NCI-H1092 (cell line): ENCODE results near the gene POLR2J.
A peak's percentile ranks its signal among the peaks of the same experiment; 100 is the strongest.

ENCODE experiments used
- DNase-seq: peaks from one replicate; lab custom pipeline; 2025; lab: John Stamatoyannopoulos, UW

POLR2J gene

DNA sequence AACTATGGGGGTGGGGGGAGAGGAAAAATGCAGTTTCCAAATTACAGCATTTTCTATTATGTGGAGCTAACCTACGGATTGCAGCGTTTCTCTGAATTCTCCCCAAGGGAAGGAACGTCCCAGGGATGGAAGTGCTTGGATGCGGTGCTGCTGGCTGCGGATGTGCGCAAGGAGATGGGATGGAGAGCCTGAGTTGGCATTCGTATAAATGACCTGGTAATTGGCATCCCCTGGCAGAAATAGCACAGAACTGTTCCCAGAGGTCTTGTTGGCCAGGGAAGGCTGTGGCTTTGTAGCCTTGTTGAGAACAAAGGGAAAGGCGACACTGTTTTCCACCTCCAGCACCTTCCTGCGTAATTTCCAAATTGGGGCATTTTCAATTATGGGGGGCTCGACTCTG lies 42.6 kb downstream of the POLR2J start:
- no peak for DNase-seq

GRCh38 chr7:102434039-102434486 lies 44.7 kb downstream of the POLR2J start:
- DNase-seq = no peak

- DNase-seq = peak; percentile 30
Measured at GRCh38 chr7:102433219-102434038, 45.3 kb downstream of the POLR2J start, which contains the start of gene ORAI2. TSS of gene ORAI2 (plus strand) at chr7:102433575. CDS start at chr7:102438957, 5,382 bp downstream.

DNA sequence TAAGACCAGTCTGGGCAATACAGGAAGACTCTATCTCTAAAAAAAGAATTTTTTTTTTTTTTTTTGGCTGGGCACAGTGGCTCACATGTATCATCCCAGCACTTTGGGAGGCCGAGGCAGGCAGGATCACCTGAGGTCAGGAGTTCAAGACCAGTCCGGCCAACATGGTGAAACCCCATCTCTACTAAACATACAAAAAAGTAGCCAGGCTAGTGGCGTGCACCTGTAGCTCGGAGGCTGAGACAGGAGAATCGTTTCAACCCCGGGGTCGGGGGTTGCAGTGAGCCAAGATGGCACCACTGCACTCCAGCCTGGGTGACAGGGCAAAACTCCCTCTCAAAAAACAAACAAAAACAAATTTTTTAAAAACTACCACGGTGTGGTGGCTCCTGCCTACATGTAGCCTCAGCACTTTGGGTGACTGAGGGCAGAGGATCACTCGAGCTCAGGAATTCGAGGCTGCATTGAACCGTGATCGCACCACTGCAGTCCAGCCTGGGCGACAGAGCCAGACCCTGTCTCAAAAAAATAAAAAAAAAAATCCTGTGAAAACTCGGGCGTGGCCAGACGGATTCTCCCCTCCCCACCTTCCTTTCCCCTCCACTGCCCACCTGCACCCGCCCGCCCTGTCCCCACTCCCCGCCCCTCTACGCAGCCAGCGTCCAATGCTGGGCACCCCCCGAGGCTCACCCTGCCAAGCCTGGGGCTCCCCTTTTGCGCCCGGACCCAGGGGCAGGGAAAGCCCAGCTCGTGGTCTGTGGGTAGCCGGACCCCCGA lies 46.1 kb downstream of the POLR2J start:
- DNase-seq = no peak

DNA sequence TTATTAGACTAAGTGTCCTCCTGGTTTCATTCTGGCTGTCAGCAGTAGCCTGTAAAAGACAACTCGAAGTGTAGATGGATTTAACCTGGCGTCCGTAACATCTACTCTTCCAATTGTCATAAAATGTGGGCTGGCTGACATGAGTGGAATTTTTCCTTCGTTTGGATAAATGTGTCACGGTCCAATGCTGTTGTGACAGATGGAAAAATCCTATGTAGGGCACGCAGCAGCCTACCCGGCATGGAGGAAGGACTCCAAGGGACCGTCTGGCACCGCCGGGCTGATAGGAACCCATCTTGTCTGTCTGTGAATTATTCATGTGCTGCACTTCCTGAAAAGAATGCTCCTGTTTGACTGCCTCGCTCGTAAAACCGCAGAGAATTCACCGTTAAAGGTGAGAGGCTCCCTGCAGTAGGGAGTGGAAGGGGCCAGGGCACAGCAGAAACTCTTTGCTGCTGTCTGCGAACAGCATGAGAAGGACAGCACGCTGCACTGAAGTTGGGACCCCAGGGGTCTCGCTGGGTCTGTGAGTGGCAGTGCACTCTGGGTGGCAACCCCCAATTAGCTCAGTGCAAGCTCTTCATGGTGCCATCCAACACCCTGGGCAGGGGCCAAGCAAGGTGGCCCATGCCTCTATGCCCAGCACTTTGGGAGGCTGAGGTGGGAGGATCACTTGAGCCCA lies 47.0 kb downstream of the POLR2J start:
- DNase-seq = no peak

- DNase-seq = no peak
Measured at GRCh38 chr7:102429141-102429899, 49.4 kb downstream of the POLR2J start.

- DNase-seq = no peak
Measured at GRCh38 chr7:102427019-102427405, 51.7 kb downstream of the POLR2J start.

DNA sequence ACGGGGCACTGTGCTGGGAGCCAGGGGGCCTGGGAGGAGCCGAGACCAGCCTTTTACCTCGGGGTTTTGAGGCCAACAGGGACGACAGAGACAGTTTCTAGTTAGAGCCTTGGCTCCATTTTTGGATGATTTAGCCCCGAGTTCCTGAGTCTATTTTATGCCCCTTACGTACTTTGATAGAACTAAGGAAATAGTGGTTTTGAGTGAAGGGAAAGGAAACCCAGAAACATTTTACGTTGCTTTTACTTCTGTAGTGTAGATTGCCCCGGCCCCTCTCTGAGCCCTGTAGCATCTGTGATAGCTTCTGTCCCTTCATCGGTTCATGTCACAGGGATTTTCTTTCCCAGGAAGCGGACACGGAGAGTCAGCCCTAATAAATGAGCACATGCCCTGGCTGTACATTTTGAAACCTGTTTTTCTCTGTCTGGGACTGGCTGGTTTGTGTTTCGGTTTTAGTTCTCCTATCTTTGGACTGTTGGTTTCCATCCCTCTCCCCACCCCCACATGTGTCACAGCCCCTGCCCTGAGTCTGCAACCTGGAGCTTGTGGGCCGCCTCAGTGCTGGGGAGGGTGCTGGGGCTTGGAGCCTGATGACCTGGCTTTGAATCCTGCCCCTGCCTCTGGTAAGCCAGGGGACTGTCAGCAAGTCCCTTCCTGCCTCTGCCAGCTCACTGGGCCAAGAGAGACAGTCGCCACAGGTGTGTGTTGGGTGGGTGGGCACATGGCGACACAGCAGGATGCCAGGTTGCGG lies 52.3 kb downstream of the POLR2J start:
- no peak for DNase-seq

DNA sequence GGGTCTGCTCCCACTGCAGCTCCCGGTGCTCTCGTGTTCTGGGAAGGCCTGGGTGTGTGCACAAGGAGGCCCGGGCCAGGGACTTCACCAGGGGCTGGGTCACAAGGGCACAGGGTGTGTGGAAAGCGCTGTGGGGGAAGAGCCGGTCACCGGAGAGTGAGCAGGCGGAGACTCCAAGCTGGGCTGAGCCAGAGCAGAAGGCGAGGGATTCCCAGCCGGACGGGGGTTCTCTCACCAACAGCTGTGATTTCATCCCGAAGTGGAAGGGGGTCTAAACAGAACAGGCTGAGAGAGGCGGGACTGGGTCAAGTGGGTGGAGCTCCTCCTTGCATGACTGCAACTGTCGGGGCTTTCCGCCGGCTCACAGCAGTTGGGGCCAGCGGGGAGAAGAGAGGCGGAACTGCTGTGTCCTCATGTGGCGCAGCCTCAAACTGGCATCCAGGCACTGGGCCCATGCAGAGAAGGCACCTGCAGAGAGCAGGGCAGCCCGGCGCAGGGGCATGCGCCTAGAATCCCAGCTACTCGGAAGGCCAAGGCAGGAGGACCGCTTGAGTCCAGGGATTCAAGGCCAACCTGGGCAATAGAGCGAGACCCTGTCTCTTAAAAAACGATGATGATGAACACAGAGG lies 53.0 kb downstream of the POLR2J start:
- DNase-seq = no peak

DNA sequence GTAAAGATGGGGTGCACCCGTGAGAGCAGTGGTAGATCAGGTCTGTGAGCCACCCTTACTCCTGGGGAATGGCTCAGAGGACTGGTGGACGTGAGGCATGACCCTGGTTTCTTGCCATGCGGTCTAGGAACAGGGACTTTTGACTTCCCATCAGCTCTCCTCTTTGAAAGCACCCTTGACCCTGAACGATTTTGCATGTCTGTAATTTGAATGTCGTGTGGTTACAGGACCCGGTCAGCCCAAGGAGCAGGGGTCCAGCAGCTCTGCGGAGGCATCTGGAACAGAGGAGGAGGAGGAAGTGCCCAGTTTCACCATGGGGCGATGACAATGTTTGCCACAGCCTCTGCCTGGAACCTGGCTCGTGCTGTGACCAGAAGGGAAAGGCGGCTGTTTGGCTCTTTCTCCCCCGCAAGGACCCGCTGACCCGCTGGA lies 53.9 kb downstream of the POLR2J start:
- DNase-seq = no peak

DNA sequence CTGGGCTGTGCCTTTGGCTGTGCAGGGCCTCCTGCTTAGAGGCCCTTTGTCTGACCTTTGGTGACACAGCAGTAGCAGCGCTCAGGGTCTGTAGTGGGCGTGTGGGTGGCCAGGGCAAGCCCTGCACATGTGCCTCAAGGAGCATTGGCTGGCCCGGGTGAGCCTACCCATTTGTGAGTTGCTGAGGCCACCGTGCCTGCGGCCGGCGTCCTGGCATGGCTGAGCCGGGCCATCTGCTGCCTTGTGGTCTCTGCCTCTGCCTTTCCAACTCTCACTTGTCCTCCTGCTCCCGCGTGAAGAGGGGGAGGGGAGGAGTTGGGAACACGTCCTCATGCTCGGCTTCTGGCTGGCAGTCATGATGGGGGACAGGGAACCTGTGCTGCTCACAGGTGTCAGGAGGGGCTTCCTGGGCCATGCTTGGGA lies 54.6 kb downstream of the POLR2J start:
- DNase-seq = no peak
